Loucy (cell line): ENCODE data around the gene LGR4.

Experiments used
- EZH2phosphoT487 ChIP-seq: fragments of 200-600 bp; IDR thresholded peaks from 2 replicates; pipeline ENCODE4 v1.6.1; 2018; ENCODE audit warnings: antibody characterized with exemption, mild to moderate bottlenecking, moderate library complexity, borderline replicate concordance
- TF ChIP-seq, protein P1 (sequence below): fragments of 200-600 bp; sonication (generic); conservative IDR thresholded peaks from 2 replicates; pipeline ENCODE4 v1.5.1; 2014; ENCODE audit warnings: mild to moderate bottlenecking, antibody characterized with exemption, low read length

- TF ChIP-seq, protein P1, sequence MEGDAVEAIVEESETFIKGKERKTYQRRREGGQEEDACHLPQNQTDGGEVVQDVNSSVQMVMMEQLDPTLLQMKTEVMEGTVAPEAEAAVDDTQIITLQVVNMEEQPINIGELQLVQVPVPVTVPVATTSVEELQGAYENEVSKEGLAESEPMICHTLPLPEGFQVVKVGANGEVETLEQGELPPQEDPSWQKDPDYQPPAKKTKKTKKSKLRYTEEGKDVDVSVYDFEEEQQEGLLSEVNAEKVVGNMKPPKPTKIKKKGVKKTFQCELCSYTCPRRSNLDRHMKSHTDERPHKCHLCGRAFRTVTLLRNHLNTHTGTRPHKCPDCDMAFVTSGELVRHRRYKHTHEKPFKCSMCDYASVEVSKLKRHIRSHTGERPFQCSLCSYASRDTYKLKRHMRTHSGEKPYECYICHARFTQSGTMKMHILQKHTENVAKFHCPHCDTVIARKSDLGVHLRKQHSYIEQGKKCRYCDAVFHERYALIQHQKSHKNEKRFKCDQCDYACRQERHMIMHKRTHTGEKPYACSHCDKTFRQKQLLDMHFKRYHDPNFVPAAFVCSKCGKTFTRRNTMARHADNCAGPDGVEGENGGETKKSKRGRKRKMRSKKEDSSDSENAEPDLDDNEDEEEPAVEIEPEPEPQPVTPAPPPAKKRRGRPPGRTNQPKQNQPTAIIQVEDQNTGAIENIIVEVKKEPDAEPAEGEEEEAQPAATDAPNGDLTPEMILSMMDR: no peak
- TF ChIP-seq EZH2phosphoT487: no peak
Observed at GRCh38 chr11:27405134-27405533, 67.5 kb downstream of the LGR4 start.
